ENCODE measurements around the gene NDUFS5. TPM values are rescaled to one million over a fixed set of nuclear protein-coding genes. Genes with fewer than 3 reads are reported as not detected.
A peak's percentile ranks its signal among the peaks of the same experiment; 100 is the strongest.

Gene NDUFS5
- polyA plus RNA-seq, 1 donor (not counting 4 experiments of a cell fraction or from before 2014, with no cell fraction given), result 977 TPM

DNA sequence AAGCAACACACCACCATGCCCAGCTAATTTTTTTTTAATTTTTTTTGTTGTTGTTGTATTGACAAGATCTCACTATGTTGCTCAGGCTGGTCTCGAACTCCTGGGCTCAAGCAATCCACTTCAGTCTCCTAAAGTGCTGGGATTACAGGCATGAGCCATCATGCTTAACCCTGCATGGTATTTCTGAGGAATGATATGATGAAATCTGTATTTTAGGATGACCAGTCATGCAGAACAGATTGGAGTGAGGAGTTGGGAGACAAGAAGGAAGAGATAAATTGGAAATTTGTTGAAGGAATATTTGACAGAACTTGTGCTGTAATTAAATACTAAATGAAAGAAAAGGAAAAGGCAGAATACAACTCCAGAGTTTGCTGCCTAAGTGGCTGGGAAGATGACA lies 4.7 kb upstream of the NDUFS5 start:
- Histone ChIP-seq H3K4me3 (ENCODE audit: control insufficient read depth in 2 of 3, extremely low read depth in 1 of 3, insufficient read depth in 2 of 3, low read depth in 1 of 3, low read length in 3 of 3) (no peak overlapping the region), H3K79me2 (ENCODE audit: control insufficient read depth, insufficient read depth, low read length) (peaks cover 2% of the 10 kb centered on the region), H3K9me1 (ENCODE audit: control insufficient read depth, extremely low read depth, insufficient read depth, low read length) (no peaks in the 10 kb centered on the region), H3K4me2 (ENCODE audit: control insufficient read depth, extremely low read depth, insufficient read depth, low read depth, low read length) (no peak overlapping the region), H3K27ac (ENCODE audit: control insufficient read depth, insufficient read depth, low read length) (no peak overlapping the region), H2AFZ (ENCODE audit: control insufficient read depth, low read length) (peak overlapping the region; percentile 19), H4K20me1 (ENCODE audit: control insufficient read depth, extremely low read depth, insufficient read depth, low read length) (no peaks in the 10 kb centered on the region), H3K27me3 (ENCODE audit: control insufficient read depth, extremely low read depth, insufficient read depth, low read length) (no peaks in the 10 kb centered on the region), H3K9ac (ENCODE audit: control insufficient read depth, extremely low read depth, insufficient read depth, low read length) (no peak overlapping the region), H3K36me3 (ENCODE audit: control insufficient read depth in 2 of 2, extremely low read depth in 1 of 2, insufficient read depth in 2 of 2, low read length in 2 of 2) (no peaks in the 10 kb centered on the region), H3K4me1 (ENCODE audit: control insufficient read depth, extremely low read depth, insufficient read depth, low read length) (peaks cover 10% of the 10 kb centered on the region), H3K9me3 (ENCODE audit: control insufficient read depth, low read depth, low read length) (no peaks in the 10 kb centered on the region)
- FAIRE-seq, result no peak
- DNase-seq (ENCODE audit: low read depth, low spot score), result no peak
- TF ChIP-seq, protein P1, sequence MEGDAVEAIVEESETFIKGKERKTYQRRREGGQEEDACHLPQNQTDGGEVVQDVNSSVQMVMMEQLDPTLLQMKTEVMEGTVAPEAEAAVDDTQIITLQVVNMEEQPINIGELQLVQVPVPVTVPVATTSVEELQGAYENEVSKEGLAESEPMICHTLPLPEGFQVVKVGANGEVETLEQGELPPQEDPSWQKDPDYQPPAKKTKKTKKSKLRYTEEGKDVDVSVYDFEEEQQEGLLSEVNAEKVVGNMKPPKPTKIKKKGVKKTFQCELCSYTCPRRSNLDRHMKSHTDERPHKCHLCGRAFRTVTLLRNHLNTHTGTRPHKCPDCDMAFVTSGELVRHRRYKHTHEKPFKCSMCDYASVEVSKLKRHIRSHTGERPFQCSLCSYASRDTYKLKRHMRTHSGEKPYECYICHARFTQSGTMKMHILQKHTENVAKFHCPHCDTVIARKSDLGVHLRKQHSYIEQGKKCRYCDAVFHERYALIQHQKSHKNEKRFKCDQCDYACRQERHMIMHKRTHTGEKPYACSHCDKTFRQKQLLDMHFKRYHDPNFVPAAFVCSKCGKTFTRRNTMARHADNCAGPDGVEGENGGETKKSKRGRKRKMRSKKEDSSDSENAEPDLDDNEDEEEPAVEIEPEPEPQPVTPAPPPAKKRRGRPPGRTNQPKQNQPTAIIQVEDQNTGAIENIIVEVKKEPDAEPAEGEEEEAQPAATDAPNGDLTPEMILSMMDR (optimal IDR thresholded peaks at IDR 0.05 in 1 of 3, IDR thresholded peaks at IDR 0.05 in 1 of 3, conservative IDR thresholded peaks at IDR 0.05 in 1 of 3; ENCODE audit: extremely low read depth in 1 of 3, insufficient read depth in 2 of 3, low read length in 3 of 3), result no peak
- TF ChIP-seq EZH2 (IDR thresholded peaks at IDR 0.05; ENCODE audit: low read length), result no peak
- dilution Hi-C loops (cut with MboI; ENCODE audit: extremely low pct_ligation_motif_present, low sequenced_read_pairs), result no loop called here

DNA sequence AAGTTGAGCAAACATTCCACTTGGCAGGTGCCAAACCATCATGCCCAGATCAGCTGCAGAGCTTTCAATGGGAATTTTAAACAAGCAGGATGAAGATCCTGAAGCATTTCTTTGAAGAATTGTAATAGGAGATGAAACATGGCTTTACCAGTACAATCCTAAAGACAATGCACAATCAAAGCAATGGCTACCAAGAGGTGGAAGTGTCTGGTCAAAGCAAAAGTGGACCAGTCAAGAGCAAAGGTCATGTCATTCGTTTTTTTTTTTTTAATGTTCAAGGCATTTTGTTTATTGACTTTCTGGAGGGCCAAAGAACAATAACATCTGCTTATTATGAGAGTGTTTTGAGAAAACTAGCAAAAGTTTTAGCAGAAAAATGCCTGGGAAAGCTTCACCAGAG lies 3.0 kb upstream of the NDUFS5 start:
- Histone ChIP-seq H3K9ac (ENCODE audit: control insufficient read depth, extremely low read depth, insufficient read depth, low read length) (no peak overlapping the region), H3K79me2 (ENCODE audit: control insufficient read depth, insufficient read depth, low read length) (peaks cover 17% of the 10 kb centered on the region), H3K9me3 (ENCODE audit: control insufficient read depth, low read depth, low read length) (no peaks in the 10 kb centered on the region), H3K4me2 (ENCODE audit: control insufficient read depth, extremely low read depth, insufficient read depth, low read depth, low read length) (no peak overlapping the region), H3K27me3 (ENCODE audit: control insufficient read depth, extremely low read depth, insufficient read depth, low read length) (no peaks in the 10 kb centered on the region), H3K9me1 (ENCODE audit: control insufficient read depth, extremely low read depth, insufficient read depth, low read length) (no peaks in the 10 kb centered on the region), H2AFZ (ENCODE audit: control insufficient read depth, low read length) (no peak overlapping the region), H3K27ac (ENCODE audit: control insufficient read depth, insufficient read depth, low read length) (no peak overlapping the region), H3K36me3 (ENCODE audit: control insufficient read depth in 2 of 2, extremely low read depth in 1 of 2, insufficient read depth in 2 of 2, low read length in 2 of 2) (no peaks in the 10 kb centered on the region), H3K4me1 (ENCODE audit: control insufficient read depth, extremely low read depth, insufficient read depth, low read length) (peaks cover 14% of the 10 kb centered on the region), H3K4me3 (ENCODE audit: control insufficient read depth in 2 of 3, extremely low read depth in 1 of 3, insufficient read depth in 2 of 3, low read depth in 1 of 3, low read length in 3 of 3) (no peak overlapping the region), H4K20me1 (ENCODE audit: control insufficient read depth, extremely low read depth, insufficient read depth, low read length) (no peaks in the 10 kb centered on the region)
- TF ChIP-seq EZH2 (IDR thresholded peaks at IDR 0.05; ENCODE audit: low read length), result no peak
- TF ChIP-seq, protein P1 (optimal IDR thresholded peaks at IDR 0.05 in 1 of 3, IDR thresholded peaks at IDR 0.05 in 1 of 3, conservative IDR thresholded peaks at IDR 0.05 in 1 of 3; ENCODE audit: extremely low read depth in 1 of 3, insufficient read depth in 2 of 3, low read length in 3 of 3), result no peak
- no peak for DNase-seq (ENCODE audit: low read depth, low spot score)
- dilution Hi-C loops (cut with MboI; ENCODE audit: extremely low pct_ligation_motif_present, low sequenced_read_pairs), result no loop called here
- no peak for FAIRE-seq
